ENCODE results near the gene ADAMTS18.

DNA sequence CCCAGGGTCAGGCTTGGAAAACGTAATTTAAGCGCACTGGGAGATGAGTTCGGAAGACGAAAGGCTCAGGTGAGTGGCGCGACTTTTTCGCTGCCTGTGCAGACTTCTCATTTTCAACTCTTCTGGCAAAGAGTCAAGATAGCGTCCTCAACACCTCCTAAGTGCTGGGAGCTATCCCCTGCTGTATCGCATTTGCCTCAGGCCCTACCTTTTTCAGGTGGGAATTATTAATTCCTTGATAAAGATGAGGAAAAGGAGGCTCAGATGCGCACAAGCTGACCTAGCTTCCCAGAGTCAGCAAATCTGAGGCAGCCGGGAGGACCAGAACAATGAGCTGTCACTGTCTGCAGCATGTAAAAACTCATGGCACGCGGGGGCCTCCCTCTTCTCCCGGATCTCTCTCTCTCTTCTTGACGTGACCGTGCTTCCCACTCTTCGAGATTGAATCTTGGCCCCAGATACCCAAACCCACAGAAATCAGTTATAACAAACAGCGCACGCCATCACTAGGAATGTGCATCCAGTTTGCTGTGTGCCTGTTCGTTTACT lies 512 bp upstream of the ADAMTS18 start:
- no peak for TF ChIP-seq POLR2A (IDR thresholded peaks at IDR 0.05)
- TF ChIP-seq, protein P1, sequence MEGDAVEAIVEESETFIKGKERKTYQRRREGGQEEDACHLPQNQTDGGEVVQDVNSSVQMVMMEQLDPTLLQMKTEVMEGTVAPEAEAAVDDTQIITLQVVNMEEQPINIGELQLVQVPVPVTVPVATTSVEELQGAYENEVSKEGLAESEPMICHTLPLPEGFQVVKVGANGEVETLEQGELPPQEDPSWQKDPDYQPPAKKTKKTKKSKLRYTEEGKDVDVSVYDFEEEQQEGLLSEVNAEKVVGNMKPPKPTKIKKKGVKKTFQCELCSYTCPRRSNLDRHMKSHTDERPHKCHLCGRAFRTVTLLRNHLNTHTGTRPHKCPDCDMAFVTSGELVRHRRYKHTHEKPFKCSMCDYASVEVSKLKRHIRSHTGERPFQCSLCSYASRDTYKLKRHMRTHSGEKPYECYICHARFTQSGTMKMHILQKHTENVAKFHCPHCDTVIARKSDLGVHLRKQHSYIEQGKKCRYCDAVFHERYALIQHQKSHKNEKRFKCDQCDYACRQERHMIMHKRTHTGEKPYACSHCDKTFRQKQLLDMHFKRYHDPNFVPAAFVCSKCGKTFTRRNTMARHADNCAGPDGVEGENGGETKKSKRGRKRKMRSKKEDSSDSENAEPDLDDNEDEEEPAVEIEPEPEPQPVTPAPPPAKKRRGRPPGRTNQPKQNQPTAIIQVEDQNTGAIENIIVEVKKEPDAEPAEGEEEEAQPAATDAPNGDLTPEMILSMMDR (IDR thresholded peaks at IDR 0.05): no peak
